ENCODE measurements around the gene FLVCR2. TPM values are rescaled to one million over a fixed set of nuclear protein-coding genes. Genes with fewer than 3 reads are reported as not detected.
A peak's percentile ranks its signal among the peaks of the same experiment; 100 is the strongest.

Gene FLVCR2
- total and polyA plus RNA-seq, 2 donors from 2014 or later = 7.1 to 17.0 TPM

DNA sequence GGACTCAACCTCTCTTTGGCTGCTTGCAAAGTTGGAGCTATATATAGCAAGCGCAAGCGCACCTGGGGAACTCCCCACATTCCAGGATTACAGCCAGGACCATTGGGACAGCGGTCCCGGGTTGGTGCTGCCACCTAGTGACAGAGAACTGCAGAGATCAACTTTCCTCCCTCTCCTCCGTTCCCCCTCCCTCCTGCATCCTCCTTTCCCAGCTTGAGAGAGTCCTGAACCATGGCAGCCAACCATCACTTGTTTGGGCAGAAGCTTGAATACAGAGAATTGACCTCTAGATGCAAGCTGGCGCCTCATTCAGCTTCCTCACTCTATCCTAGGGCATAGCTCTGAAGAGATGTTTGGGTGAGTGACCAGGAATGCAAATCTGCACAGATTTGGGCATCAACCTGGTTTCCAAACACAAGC lies 17.4 kb upstream of the FLVCR2 start:
- Histone ChIP-seq H3K27ac (ENCODE audit: low read depth in 2 of 2, low read length in 2 of 2) (no peak overlapping the region), H3K9ac (ENCODE audit: low read length in 3 of 3) (no peak overlapping the region), H3K9me3 (ENCODE audit: control insufficient read depth in 2 of 3, insufficient read depth in 1 of 3, low read length in 3 of 3) (no peaks in the 10 kb centered on the region), H3K36me3 (ENCODE audit: control insufficient read depth in 2 of 3, insufficient read depth in 3 of 3, low read length in 3 of 3) (no peaks in the 10 kb centered on the region), H3K4me1 (ENCODE audit: control insufficient read depth in 2 of 3, insufficient read depth in 2 of 3, low read depth in 1 of 3, low read length in 3 of 3) (no peaks in the 10 kb centered on the region), H3K4me3 (ENCODE audit: low read length in 3 of 3) (no peak overlapping the region), H3K27me3 (ENCODE audit: control insufficient read depth, insufficient read depth, low read length) (no peaks in the 10 kb centered on the region)
- FAIRE-seq (no peak), DNase-seq (peak; percentile 80 to 93 (median 89))
- intact Hi-C loops (cut with DNase I) = no loop called here
- peak; percentile 73 for TF ChIP-seq CTCF (IDR thresholded peaks at IDR 0.05; ENCODE audit: borderline replicate concordance, extremely low read depth, insufficient read depth)

DNA sequence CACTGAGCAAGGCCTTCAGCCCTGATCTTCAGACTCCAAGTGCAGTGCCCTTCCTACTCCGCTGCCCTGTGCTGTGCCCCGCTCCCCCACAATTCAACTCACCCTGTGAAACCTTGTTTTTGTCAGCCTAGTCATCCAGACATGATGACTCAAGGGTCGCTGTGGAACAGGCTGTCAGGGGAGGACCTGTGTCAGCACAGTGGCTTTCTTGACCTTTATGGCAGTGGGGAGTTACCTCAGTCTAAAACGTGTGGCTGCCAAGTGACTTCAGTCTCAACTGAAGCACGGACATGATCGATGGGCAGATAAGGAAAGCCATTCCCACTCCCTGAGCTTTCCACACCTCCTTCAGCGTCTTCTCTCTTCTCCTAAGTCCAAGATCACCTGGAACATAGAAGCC lies 16.3 kb upstream of the FLVCR2 start:
- Histone ChIP-seq H3K36me3 (ENCODE audit: control insufficient read depth in 2 of 3, insufficient read depth in 3 of 3, low read length in 3 of 3) (no peaks in the 10 kb centered on the region), H3K4me1 (ENCODE audit: control insufficient read depth in 2 of 3, insufficient read depth in 2 of 3, low read depth in 1 of 3, low read length in 3 of 3) (no peaks in the 10 kb centered on the region), H3K27me3 (ENCODE audit: control insufficient read depth, insufficient read depth, low read length) (no peaks in the 10 kb centered on the region), H3K9ac (ENCODE audit: low read length in 3 of 3) (no peak overlapping the region), H3K27ac (ENCODE audit: low read depth in 2 of 2, low read length in 2 of 2) (no peak overlapping the region), H3K9me3 (ENCODE audit: control insufficient read depth in 2 of 3, insufficient read depth in 1 of 3, low read length in 3 of 3) (no peaks in the 10 kb centered on the region), H3K4me3 (ENCODE audit: low read length in 3 of 3) (no peak overlapping the region)
- no peak for DNase-seq
- FAIRE-seq = no peak
- no peak for TF ChIP-seq CTCF (IDR thresholded peaks at IDR 0.05; ENCODE audit: borderline replicate concordance, extremely low read depth, insufficient read depth)
- intact Hi-C loops (cut with DNase I) = no loop called here

GRCh38 chr14:75562489-75562888 lies 15.9 kb upstream of the FLVCR2 start:
- no peak for FAIRE-seq
- no peak for TF ChIP-seq CTCF (IDR thresholded peaks at IDR 0.05; ENCODE audit: borderline replicate concordance, extremely low read depth, insufficient read depth)
- no peak overlapping the region for H3K27ac ChIP-seq (ENCODE audit: low read depth in 2 of 2, low read length in 2 of 2)
- no peaks in the 10 kb centered on the region for H3K36me3 ChIP-seq (ENCODE audit: control insufficient read depth in 2 of 3, insufficient read depth in 3 of 3, low read length in 3 of 3)
- H3K4me1 ChIP-seq (ENCODE audit: control insufficient read depth in 2 of 3, insufficient read depth in 2 of 3, low read depth in 1 of 3, low read length in 3 of 3) = no peaks in the 10 kb centered on the region
- no peak overlapping the region for H3K9ac ChIP-seq (ENCODE audit: low read length in 3 of 3)
- DNase-seq = no peak
- no peaks in the 10 kb centered on the region for H3K27me3 ChIP-seq (ENCODE audit: control insufficient read depth, insufficient read depth, low read length)
- H3K4me3 ChIP-seq (ENCODE audit: low read length in 3 of 3) = no peak overlapping the region
- intact Hi-C loops (cut with DNase I) = no loop called here
- H3K9me3 ChIP-seq (ENCODE audit: control insufficient read depth in 2 of 3, insufficient read depth in 1 of 3, low read length in 3 of 3) = no peaks in the 10 kb centered on the region

- Histone ChIP-seq H3K9me3 (ENCODE audit: control insufficient read depth in 2 of 3, insufficient read depth in 1 of 3, low read length in 3 of 3) (no peaks in the 10 kb centered on the region), H3K4me1 (ENCODE audit: control insufficient read depth in 2 of 3, insufficient read depth in 2 of 3, low read depth in 1 of 3, low read length in 3 of 3) (peaks cover 0 to 2% (median 0%) of the 10 kb centered on the region in 3 donors), H3K36me3 (ENCODE audit: control insufficient read depth in 2 of 3, insufficient read depth in 3 of 3, low read length in 3 of 3) (no peaks in the 10 kb centered on the region), H3K27me3 (ENCODE audit: control insufficient read depth, insufficient read depth, low read length) (no peaks in the 10 kb centered on the region), H3K4me3 (ENCODE audit: low read length in 3 of 3) (no peak overlapping the region), H3K9ac (ENCODE audit: low read length in 3 of 3) (no peak overlapping the region), H3K27ac (ENCODE audit: low read depth in 2 of 2, low read length in 2 of 2) (no peak overlapping the region)
- no peak for DNase-seq
- intact Hi-C loops (cut with DNase I) = no loop called here
- no peak for FAIRE-seq
- no peak for TF ChIP-seq CTCF (IDR thresholded peaks at IDR 0.05; ENCODE audit: borderline replicate concordance, extremely low read depth, insufficient read depth)
Measured at GRCh38 chr14:75563931-75564330, 14.5 kb upstream of the FLVCR2 start.
